HG03135 (cell line): ENCODE results near the gene CNNM3.
"Not testable (repeated sequence)": the region's sequence is repeated elsewhere in the genome, so short reads cannot be mapped to it uniquely, and the experiment has no call there.

ENCODE experiments used
- ATAC-seq: cut with Tn5 transposase; IDR thresholded peaks from one replicate; pipeline ENCODE4 v1.9.1; 2021; ENCODE audit warnings: mild to moderate bottlenecking, moderate library complexity; ENCODE audit not compliant: unreplicated experiment

CNNM3 gene

GRCh38 chr2:96860065-96861029 is 44.3 kb downstream of the CNNM3 start:
- no peak for ATAC-seq

- no peak for ATAC-seq
These were observed 45.0 kb downstream of the CNNM3 start for GRCh38 chr2:96861074-96861473.

GRCh38 chr2:96863056-96863455 is 47.0 kb downstream of the CNNM3 start:
- ATAC-seq, result not testable (repeated sequence)

- no peak for ATAC-seq
These were observed 47.7 kb downstream of the CNNM3 start for GRCh38 chr2:96863575-96864342.

- ATAC-seq, result no peak
These were observed 48.4 kb downstream of the CNNM3 start for GRCh38 chr2:96864343-96865091.

GRCh38 chr2:96865654-96866053 is 49.6 kb downstream of the CNNM3 start:
- no peak for ATAC-seq

- ATAC-seq, result no peak
These were observed 50.1 kb downstream of the CNNM3 start for GRCh38 chr2:96866149-96866548.

GRCh38 chr2:96866586-96866985 is 50.5 kb downstream of the CNNM3 start:
- no peak for ATAC-seq

GRCh38 chr2:96866986-96867755 is 51.1 kb downstream of the CNNM3 start:
- ATAC-seq, result no peak

GRCh38 chr2:96867756-96868554 is 51.9 kb downstream of the CNNM3 start:
- ATAC-seq, result peak; percentile 9

- ATAC-seq, result peak; percentile 36
These were observed 52.6 kb downstream of the CNNM3 start for GRCh38 chr2:96868555-96869280.

- ATAC-seq, result peak; percentile 14
These were observed 53.3 kb downstream of the CNNM3 start for GRCh38 chr2:96869281-96869821.

- no peak for ATAC-seq
These were observed 54.0 kb downstream of the CNNM3 start, which contains the start of gene SEMA4C for GRCh38 chr2:96869822-96870625. TSS of gene SEMA4C (minus strand) at chr2:96870080. CDS start at chr2:96867886, 2,194 bp downstream.

- ATAC-seq, result no peak
These were observed 54.7 kb downstream of the CNNM3 start for GRCh38 chr2:96870626-96871255.

- ATAC-seq, result no peak
These were observed 56.7 kb downstream of the CNNM3 start for GRCh38 chr2:96872591-96873349.

- ATAC-seq, result no peak
These were observed 57.6 kb downstream of the CNNM3 start for GRCh38 chr2:96873651-96874096.
